ENCODE data around the gene BCL11A. TPM values are rescaled to one million over a fixed set of nuclear protein-coding genes. Genes with fewer than 3 reads are reported as not detected.

Gene BCL11A
- total and polyA plus RNA-seq, 2 of the 13 experiments (the other 11 are each of a cell fraction or from before 2014, with no cell fraction given) = not detected

DNA sequence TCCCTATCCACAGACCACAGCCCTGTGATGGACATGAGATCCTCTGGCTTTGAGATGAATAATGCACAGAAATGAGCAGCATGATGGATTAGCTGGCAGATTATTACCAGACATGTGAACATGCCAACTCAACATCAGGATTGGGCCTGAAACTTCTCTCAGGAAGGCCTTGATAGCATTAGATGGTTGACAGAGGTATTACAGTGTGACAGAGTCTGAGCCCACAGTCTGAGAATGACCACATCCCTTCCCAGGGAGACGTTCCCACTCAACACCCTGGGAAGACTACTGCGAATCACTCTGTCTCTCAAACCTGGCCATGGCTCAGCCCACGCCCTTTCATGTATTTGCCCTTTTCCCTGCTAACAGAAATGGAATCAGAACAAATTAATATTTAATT lies 66.9 kb downstream of the BCL11A start:
- Histone ChIP-seq H4K20me1 (ENCODE audit: insufficient read depth, low read length) (no peaks in the 10 kb centered on the region), H2AFZ (ENCODE audit: low read length) (no peak overlapping the region), H3K4me3 (replicated peaks in 1 of 3; ENCODE audit: insufficient read depth in 1 of 3, low read depth in 2 of 3, low read length in 3 of 3) (no peak overlapping the region), H3K27me3 (ENCODE audit: control insufficient read depth in 1 of 2, insufficient read depth in 2 of 2, low read length in 2 of 2) (peaks cover 0 to 14% of the 10 kb centered on the region in 2 experiments; a peak in 1 of 5 replicates), H3K9ac (ENCODE audit: insufficient read depth, low read depth, low read length) (no peak overlapping the region), H3K79me2 (ENCODE audit: insufficient read depth, low read length) (no peaks in the 10 kb centered on the region), H3K4me2 (ENCODE audit: low read depth, low read length) (no peak overlapping the region), H3K36me3 (replicated peaks in 1 of 2; ENCODE audit: control insufficient read depth in 1 of 2, insufficient read depth in 2 of 2, low read length in 2 of 2) (no peaks in the 10 kb centered on the region), H3K4me1 (ENCODE audit: insufficient read depth, low read length) (peaks cover 30% of the 10 kb centered on the region), H3K27ac (ENCODE audit: extremely low read length, insufficient read depth, low read length) (no peak overlapping the region), H3K9me3 (ENCODE audit: low read length) (no peaks in the 10 kb centered on the region)
- FAIRE-seq (no peak), ATAC-seq (no peak), DNase-seq (ENCODE audit: low spot score) (no peak)
- ChIA-PET CTCF (ENCODE audit: low intra/inter-chr PET ratio, low total read pairs) (no interaction called here), POLR2A (no interaction called here)
- in situ Hi-C loops (cut with HindIII; ENCODE audit: extremely low pct_ligation_motif_present, low pct_unique_long_range_greater_than_20kb) (no loop called here), intact Hi-C loops (cut with micrococcal nuclease; ENCODE audit: unreplicated experiment) (no loop called here)
- no peak for TF ChIP-seq RFX1 (IDR thresholded peaks at IDR 0.05)
- no peak for TF ChIP-seq ZMAT3 (CRISPR knock-in tag; conservative IDR thresholded peaks at IDR 0.05)
- no peak for TF ChIP-seq NONO (IDR thresholded peaks at IDR 0.05)
- no peak for TF ChIP-seq NONO (CRISPR knock-in tag; conservative IDR thresholded peaks at IDR 0.05)
- WGBS (ENCODE audit: low lambda C conversion rate) = 46% methylated on average over 3 of the region's 3 CpGs
- BruUV-seq (replicated peaks) = no TSS peak

DNA sequence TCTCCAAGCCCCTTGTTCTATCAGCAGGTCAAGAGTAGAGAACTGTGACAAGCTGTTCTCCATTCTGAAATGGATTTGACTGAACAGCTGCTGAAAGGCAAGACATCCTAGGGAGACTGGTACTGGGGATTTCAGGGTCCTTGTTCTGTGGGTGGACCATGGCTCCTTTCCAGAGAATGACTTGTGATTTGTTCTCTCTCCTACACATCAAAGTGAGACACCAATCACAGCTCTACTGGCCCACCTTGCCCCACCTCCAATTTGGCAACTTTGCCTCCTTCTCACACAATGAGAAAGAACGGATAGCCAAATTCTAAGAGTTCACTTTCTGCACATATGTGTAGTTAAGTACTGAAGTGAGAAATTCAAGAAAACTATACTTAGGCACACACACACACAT lies 67.4 kb downstream of the BCL11A start:
- H3K36me3 ChIP-seq (replicated peaks in 1 of 2; ENCODE audit: control insufficient read depth in 1 of 2, insufficient read depth in 2 of 2, low read length in 2 of 2) = no peaks in the 10 kb centered on the region
- BruUV-seq (replicated peaks) = no TSS peak
- no peaks in the 10 kb centered on the region for H3K9me3 ChIP-seq (ENCODE audit: low read length)
- H3K4me3 ChIP-seq (replicated peaks in 1 of 3; ENCODE audit: insufficient read depth in 1 of 3, low read depth in 2 of 3, low read length in 3 of 3) = no peak overlapping the region
- no peak overlapping the region for H3K27ac ChIP-seq (ENCODE audit: extremely low read length, insufficient read depth, low read length)
- H3K79me2 ChIP-seq (ENCODE audit: insufficient read depth, low read length) = no peaks in the 10 kb centered on the region
- ATAC-seq = no peak
- FAIRE-seq = no peak
- ChIA-PET CTCF (ENCODE audit: low intra/inter-chr PET ratio, low total read pairs) (no interaction called here), POLR2A (no interaction called here)
- WGBS (ENCODE audit: low lambda C conversion rate) = 31% methylated on average over 1 of the region's 1 CpG
- H3K4me2 ChIP-seq (ENCODE audit: low read depth, low read length) = no peak overlapping the region
- in situ Hi-C loops (cut with HindIII; ENCODE audit: extremely low pct_ligation_motif_present, low pct_unique_long_range_greater_than_20kb) = no loop called here
- H2AFZ ChIP-seq (ENCODE audit: low read length) = no peak overlapping the region
- intact Hi-C loops (cut with micrococcal nuclease; ENCODE audit: unreplicated experiment) = no loop called here
- DNase-seq (ENCODE audit: low spot score) = no peak
- H3K4me1 ChIP-seq (ENCODE audit: insufficient read depth, low read length) = peaks cover 35% of the 10 kb centered on the region
- no peaks in the 10 kb centered on the region for H4K20me1 ChIP-seq (ENCODE audit: insufficient read depth, low read length)
- no peak overlapping the region for H3K9ac ChIP-seq (ENCODE audit: insufficient read depth, low read depth, low read length)
- peaks cover 0 to 14% of the 10 kb centered on the region in 2 experiments; a peak in 1 of 5 replicates for H3K27me3 ChIP-seq (ENCODE audit: control insufficient read depth in 1 of 2, insufficient read depth in 2 of 2, low read length in 2 of 2)
- TF ChIP-seq ZBTB1 (CRISPR knock-in tag; IDR thresholded peaks at IDR 0.05; ENCODE audit: borderline replicate concordance) = no peak
- TF ChIP-seq ZNF10 (CRISPR knock-in tag; IDR thresholded peaks at IDR 0.05; ENCODE audit: borderline replicate concordance, low read depth) = no peak
- TF ChIP-seq ZNF614 (CRISPR knock-in tag; IDR thresholded peaks at IDR 0.05; ENCODE audit: borderline replicate concordance) = no peak
- TF ChIP-seq, protein P1, sequence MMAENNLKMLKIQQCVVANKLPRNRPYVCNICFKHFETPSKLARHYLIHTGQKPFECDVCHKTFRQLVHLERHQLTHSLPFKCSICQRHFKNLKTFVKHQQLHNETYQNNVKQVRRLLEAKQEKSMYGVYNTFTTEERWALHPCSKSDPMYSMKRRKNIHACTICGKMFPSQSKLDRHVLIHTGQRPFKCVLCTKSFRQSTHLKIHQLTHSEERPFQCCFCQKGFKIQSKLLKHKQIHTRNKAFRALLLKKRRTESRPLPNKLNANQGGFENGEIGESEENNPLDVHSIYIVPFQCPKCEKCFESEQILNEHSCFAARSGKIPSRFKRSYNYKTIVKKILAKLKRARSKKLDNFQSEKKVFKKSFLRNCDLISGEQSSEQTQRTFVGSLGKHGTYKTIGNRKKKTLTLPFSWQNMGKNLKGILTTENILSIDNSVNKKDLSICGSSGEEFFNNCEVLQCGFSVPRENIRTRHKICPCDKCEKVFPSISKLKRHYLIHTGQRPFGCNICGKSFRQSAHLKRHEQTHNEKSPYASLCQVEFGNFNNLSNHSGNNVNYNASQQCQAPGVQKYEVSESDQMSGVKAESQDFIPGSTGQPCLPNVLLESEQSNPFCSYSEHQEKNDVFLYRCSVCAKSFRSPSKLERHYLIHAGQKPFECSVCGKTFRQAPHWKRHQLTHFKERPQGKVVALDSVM (CRISPR knock-in tag; IDR thresholded peaks at IDR 0.05) = no peak
- TF ChIP-seq ZNF337 (CRISPR knock-in tag; IDR thresholded peaks at IDR 0.05; ENCODE audit: borderline replicate concordance, low read depth) = no peak
- TF ChIP-seq CHCHD3 (CRISPR knock-in tag; IDR thresholded peaks at IDR 0.05) = no peak

Measured in HepG2 (cell line).